ENCODE measurements around the gene NT5DC4.

NT5DC4 gene

DNA sequence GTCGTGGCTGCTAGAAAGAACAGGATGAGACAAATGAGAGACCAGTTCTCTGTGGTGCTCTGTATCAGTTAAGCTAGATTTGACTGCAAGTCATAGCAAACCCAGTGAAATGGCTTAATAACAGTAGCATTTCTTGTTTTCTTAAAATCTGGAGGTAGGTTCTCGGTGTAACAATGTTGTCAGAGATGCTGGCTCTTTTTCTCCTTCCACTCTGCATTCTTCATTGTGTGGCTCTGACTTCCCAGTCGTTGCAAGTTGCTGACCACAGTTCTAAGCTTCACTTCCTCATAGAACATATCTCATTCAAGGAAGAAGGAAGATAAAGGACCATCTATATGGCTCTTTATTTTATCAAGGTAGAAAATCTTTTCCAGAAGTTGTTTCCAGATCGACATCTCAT is 51.5 kb downstream of the NT5DC4 start:
- no peak overlapping the region for H3K4me3 ChIP-seq (ENCODE audit: low read depth, low read length)
- no peaks in the 10 kb centered on the region for H3K4me1 ChIP-seq
- H3K9me3 ChIP-seq (ENCODE audit: control insufficient read depth, low read length), result no peaks in the 10 kb centered on the region
- no peak overlapping the region for H3K27ac ChIP-seq
- H3K79me2 ChIP-seq, result no peaks in the 10 kb centered on the region
- TF ChIP-seq, protein P1, sequence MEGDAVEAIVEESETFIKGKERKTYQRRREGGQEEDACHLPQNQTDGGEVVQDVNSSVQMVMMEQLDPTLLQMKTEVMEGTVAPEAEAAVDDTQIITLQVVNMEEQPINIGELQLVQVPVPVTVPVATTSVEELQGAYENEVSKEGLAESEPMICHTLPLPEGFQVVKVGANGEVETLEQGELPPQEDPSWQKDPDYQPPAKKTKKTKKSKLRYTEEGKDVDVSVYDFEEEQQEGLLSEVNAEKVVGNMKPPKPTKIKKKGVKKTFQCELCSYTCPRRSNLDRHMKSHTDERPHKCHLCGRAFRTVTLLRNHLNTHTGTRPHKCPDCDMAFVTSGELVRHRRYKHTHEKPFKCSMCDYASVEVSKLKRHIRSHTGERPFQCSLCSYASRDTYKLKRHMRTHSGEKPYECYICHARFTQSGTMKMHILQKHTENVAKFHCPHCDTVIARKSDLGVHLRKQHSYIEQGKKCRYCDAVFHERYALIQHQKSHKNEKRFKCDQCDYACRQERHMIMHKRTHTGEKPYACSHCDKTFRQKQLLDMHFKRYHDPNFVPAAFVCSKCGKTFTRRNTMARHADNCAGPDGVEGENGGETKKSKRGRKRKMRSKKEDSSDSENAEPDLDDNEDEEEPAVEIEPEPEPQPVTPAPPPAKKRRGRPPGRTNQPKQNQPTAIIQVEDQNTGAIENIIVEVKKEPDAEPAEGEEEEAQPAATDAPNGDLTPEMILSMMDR (IDR thresholded peaks at IDR 0.05), result no peak
- H3K4me2 ChIP-seq (ENCODE audit: low read length), result no peak overlapping the region
- no peak overlapping the region for H2AFZ ChIP-seq
- no peak overlapping the region for H3K9ac ChIP-seq
- no peaks in the 10 kb centered on the region for H3K36me3 ChIP-seq (ENCODE audit: control insufficient read depth, insufficient read depth, low read length)
- H3K27me3 ChIP-seq (ENCODE audit: control insufficient read depth, insufficient read depth, low read length), result no peaks in the 10 kb centered on the region

DNA sequence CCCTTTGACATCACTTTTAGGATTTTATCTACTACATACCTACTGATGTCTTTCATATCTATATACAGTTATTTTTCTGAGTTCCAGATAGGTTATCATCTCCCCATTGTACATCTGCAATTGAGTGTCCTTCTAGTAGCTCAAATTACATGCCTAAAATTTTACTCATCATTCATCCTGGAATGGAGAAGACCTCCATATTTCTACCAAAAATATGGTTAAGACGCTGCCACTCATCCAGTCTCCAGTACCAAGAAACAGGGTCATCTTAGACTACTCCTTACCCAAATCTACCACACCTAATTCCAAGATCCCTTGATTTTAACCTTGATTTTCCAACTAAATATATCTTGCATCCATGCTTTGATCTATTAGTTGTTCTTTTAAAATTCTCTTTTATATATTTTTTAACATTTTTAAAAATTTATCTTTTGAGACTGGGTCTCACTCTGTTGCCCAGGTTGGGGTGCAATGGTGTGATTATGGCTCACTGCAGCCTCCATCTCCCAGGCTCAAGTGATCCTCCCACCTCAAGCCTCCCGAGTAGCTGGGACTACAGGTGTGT is 52.2 kb downstream of the NT5DC4 start:
- Histone ChIP-seq H3K4me2 (ENCODE audit: low read length) (no peak overlapping the region), H3K27ac (no peak overlapping the region)

DNA sequence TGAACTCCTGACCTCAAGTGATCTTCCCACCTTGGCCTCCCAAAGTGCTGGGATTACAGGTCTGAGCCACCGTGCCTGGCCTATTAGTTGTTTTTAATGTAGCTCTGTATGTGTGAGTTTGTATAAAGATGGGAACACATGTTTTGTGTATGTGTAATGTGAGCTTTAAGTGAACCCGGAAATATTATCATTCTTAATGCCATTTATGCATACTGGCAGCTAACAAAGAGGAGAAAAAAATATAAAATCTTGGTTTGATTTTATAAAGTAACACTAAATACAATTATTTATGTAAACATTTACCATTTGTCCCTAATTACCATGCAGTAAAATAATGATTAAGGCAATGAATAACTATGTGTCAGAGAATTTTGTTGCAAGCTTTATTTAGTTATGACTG is 52.7 kb downstream of the NT5DC4 start:
- H3K4me1 ChIP-seq, result no peaks in the 10 kb centered on the region
- H3K4me2 ChIP-seq (ENCODE audit: low read length), result no peak overlapping the region
- no peaks in the 10 kb centered on the region for H3K79me2 ChIP-seq
- no peaks in the 10 kb centered on the region for H3K27me3 ChIP-seq (ENCODE audit: control insufficient read depth, insufficient read depth, low read length)
- no peaks in the 10 kb centered on the region for H3K36me3 ChIP-seq (ENCODE audit: control insufficient read depth, insufficient read depth, low read length)
- no peaks in the 10 kb centered on the region for H3K9me3 ChIP-seq (ENCODE audit: control insufficient read depth, low read length)
- H3K9ac ChIP-seq, result no peak overlapping the region
- no peak overlapping the region for H3K27ac ChIP-seq
- TF ChIP-seq, protein P1 (IDR thresholded peaks at IDR 0.05), result no peak
- H2AFZ ChIP-seq, result no peak overlapping the region
- H3K4me3 ChIP-seq (ENCODE audit: low read depth, low read length), result no peak overlapping the region

More for the DNA sequence above, 52.2 kb downstream of the NT5DC4 start:
- Histone ChIP-seq H3K9ac (no peak overlapping the region), H3K36me3 (ENCODE audit: control insufficient read depth, insufficient read depth, low read length) (no peaks in the 10 kb centered on the region), H3K27me3 (ENCODE audit: control insufficient read depth, insufficient read depth, low read length) (no peaks in the 10 kb centered on the region), H3K9me3 (ENCODE audit: control insufficient read depth, low read length) (no peaks in the 10 kb centered on the region), H3K4me3 (ENCODE audit: low read depth, low read length) (no peak overlapping the region), H2AFZ (no peak overlapping the region), H3K79me2 (no peaks in the 10 kb centered on the region), H3K4me1 (no peaks in the 10 kb centered on the region)
- TF ChIP-seq, protein P1 (IDR thresholded peaks at IDR 0.05), result no peak

DNA sequence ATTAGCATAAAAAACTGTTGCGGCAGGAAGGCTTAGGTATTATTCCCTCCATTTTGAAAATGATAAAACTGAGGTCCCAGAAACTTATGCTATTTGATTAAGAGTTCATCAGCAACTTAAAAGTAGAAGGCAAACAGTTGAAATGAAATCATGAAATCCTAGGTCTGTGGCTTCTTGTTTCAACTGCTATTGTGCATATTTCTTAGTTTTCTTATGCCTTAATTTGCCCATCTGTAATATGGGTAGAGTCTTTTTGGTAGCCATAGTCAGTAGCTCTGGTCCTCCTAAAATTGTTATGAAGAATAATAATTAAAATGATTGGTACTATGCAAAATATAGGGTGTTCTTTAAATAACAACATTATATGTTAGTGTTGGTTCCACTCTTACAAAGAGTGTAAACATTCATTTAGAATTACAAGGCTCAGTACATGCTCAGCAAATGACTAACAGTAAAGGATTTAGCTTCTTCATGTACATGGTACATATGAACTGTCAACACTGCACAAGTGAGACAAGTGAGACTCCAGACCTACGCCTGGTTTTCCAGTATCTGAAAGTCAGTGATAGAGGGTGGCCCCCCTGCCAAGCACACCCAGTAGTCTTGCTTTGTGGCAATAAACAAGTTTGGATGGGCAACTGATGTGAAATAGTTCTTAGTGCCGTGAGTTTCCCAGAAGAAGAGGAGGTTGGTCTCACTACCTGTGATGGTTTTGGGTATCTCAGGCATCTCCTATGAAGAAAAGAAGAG is 53.9 kb downstream of the NT5DC4 start:
- Histone ChIP-seq H3K9ac (no peak overlapping the region), H3K27me3 (ENCODE audit: control insufficient read depth, insufficient read depth, low read length) (no peaks in the 10 kb centered on the region), H3K4me3 (ENCODE audit: low read depth, low read length) (no peak overlapping the region), H3K79me2 (no peaks in the 10 kb centered on the region), H2AFZ (no peak overlapping the region), H3K9me3 (ENCODE audit: control insufficient read depth, low read length) (no peaks in the 10 kb centered on the region), H3K36me3 (ENCODE audit: control insufficient read depth, insufficient read depth, low read length) (no peaks in the 10 kb centered on the region), H3K4me1 (no peaks in the 10 kb centered on the region), H3K4me2 (ENCODE audit: low read length) (no peak overlapping the region), H3K27ac (no peak overlapping the region)
- TF ChIP-seq, protein P1 (IDR thresholded peaks at IDR 0.05), result no peak

DNA sequence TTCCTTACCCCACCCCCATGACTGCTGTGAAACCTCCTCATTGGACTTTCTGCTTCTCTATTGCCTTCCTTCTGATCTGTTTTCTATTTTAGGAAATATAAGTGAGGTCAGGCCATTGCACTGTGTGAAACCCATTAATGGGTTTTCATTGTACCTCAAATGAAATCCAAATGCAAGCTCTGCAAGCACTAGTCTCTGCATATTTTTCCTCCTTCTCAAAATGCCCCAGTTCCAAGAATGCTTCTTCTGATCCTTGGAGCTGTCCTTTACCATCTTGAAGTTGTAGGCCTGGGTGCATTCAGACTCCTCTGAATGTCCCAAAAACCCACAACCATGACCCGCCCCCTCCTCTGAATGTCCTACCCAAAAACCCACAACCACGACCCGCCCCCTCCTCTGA is 55.3 kb downstream of the NT5DC4 start:
- TF ChIP-seq, protein P1 (IDR thresholded peaks at IDR 0.05), result no peak
- Histone ChIP-seq H3K9me3 (ENCODE audit: control insufficient read depth, low read length) (no peaks in the 10 kb centered on the region), H3K4me1 (no peaks in the 10 kb centered on the region), H3K4me2 (ENCODE audit: low read length) (no peak overlapping the region), H3K4me3 (ENCODE audit: low read depth, low read length) (no peak overlapping the region), H3K9ac (no peak overlapping the region), H3K36me3 (ENCODE audit: control insufficient read depth, insufficient read depth, low read length) (no peaks in the 10 kb centered on the region), H3K27me3 (ENCODE audit: control insufficient read depth, insufficient read depth, low read length) (no peaks in the 10 kb centered on the region), H3K79me2 (no peaks in the 10 kb centered on the region), H3K27ac (no peak overlapping the region), H2AFZ (no peak overlapping the region)

All from parathyroid adenoma (tissue), 2 donors.